GM13977 (cell line): ENCODE measurements around the gene POT1.
A peak's percentile ranks its signal among the peaks of the same experiment; 100 is the strongest.

ENCODE experiments used
- DNase-seq: peaks from one replicate; pipeline ENCODE4 v3.0.0; 2012; ENCODE audit warnings: low spot score
- in situ Hi-C: fragments of 300-500 bp; cut with MboI; formaldehyde crosslinking; loops from one replicate; pipeline ENCODE4 v1.12.0; 2022; ENCODE audit warnings: low sequenced_read_pairs, low pct_unique_long_range_greater_than_20kb, mixed read lengths, inconsistent platforms; ENCODE audit not compliant: unreplicated experiment
- TF ChIP-seq, protein P1 (sequence below): IDR thresholded peaks from 2 replicates; pipeline ENCODE4 v1.5.1; 2012; ENCODE audit warnings: mild to moderate bottlenecking, control low read depth; ENCODE audit not compliant: insufficient read depth; ENCODE audit errors: extremely low read depth, missing control alignments

Gene POT1

GRCh38 chr7:124791426-124791825 is 138.2 kb downstream of the POT1 start:
- no peak for DNase-seq
- in situ Hi-C loops, result loop anchor here (25.0 kb wide), 1 partner anchor 629 kb away; no protein-coding TSS in a partner anchor
- TF ChIP-seq, protein P1, sequence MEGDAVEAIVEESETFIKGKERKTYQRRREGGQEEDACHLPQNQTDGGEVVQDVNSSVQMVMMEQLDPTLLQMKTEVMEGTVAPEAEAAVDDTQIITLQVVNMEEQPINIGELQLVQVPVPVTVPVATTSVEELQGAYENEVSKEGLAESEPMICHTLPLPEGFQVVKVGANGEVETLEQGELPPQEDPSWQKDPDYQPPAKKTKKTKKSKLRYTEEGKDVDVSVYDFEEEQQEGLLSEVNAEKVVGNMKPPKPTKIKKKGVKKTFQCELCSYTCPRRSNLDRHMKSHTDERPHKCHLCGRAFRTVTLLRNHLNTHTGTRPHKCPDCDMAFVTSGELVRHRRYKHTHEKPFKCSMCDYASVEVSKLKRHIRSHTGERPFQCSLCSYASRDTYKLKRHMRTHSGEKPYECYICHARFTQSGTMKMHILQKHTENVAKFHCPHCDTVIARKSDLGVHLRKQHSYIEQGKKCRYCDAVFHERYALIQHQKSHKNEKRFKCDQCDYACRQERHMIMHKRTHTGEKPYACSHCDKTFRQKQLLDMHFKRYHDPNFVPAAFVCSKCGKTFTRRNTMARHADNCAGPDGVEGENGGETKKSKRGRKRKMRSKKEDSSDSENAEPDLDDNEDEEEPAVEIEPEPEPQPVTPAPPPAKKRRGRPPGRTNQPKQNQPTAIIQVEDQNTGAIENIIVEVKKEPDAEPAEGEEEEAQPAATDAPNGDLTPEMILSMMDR, result no peak

DNA sequence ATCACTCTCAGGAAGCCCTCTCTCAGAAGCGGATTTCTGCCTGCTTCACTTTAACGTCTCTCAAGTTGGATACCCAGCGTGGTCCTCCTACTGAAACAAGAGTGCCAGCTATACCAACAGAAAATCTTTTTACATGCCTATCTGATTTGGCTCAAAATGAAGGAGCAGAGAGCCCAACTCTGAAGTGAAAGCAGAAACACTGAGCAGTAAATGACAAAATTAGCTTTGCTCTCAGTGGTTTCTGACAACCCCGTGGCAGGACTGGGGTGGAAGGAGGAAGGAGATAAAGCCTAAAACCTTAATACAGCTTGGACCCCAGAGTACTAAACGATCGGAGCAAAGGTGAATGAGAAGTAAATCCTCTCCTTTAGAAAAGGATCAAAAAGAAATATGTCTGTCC is 139.0 kb downstream of the POT1 start:
- DNase-seq, result no peak
- TF ChIP-seq, protein P1, result no peak
- in situ Hi-C loops, result loop anchor here (25.0 kb wide), 1 partner anchor 628 kb away; no protein-coding TSS in a partner anchor

DNA sequence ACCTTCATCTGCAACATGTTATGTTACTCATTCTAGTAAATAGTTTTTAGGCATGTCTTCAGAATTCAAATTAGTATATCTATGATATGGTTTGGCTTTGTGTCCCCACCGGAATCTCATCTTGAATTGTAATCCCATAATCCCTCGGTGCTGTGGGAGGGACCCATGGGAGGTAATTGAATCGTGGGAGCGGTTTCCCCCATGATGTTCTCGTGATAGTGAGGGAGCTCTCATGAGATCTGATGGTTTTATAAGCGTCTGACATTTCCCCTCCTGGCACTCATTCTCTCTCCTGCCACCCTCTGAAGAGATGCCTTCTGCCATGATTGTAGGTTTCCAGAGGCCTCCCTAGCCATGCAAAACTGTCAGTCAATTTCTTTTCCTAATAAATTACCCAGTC is 143.6 kb downstream of the POT1 start:
- TF ChIP-seq, protein P1, result no peak
- DNase-seq, result no peak
- in situ Hi-C loops, result loop anchor here (25.0 kb wide), 1 partner anchor 624 kb away; no protein-coding TSS in a partner anchor

- DNase-seq, result peak; percentile 46
- TF ChIP-seq, protein P1, result peak; percentile 73
- in situ Hi-C loops, result loop anchor here (25.0 kb wide), 1 partner anchor 623 kb away; no protein-coding TSS in a partner anchor
Observed at GRCh38 chr7:124784879-124785818, 144.5 kb downstream of the POT1 start.

DNA sequence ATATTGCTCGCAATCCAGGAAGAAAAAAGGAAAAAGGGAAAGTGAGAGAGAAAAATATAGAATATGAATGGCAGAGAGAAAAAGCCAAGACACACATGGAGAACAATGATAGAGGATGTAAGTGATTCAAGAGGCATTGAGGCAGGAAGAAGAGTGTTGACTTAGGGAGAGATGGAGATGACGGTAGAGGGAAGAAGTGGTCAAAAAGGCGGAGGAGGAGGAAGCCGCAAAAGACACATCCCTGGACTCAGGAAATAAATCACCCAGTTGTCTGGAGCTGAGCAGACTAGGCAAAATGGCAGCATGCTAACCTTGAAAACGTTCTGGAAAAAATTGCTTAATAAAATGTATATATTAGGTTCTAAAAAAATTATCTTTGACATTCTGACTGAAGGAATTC is 146.4 kb downstream of the POT1 start:
- in situ Hi-C loops, result loop anchor here (25.0 kb wide), 1 partner anchor 621 kb away; no protein-coding TSS in a partner anchor

More for the DNA sequence above, 146.4 kb downstream of the POT1 start:
- TF ChIP-seq, protein P1, result no peak
- no peak for DNase-seq
